Right lobe of liver (tissue), 4 donors: ENCODE measurements around the gene CKM.

Experiments used
- POLR2A ChIP-seq: fragments of 450-650 bp; IDR thresholded peaks from one replicate; pipeline ENCODE4 v1.6.1; 2017; ENCODE audit warnings: antibody characterized with exemption, mild to moderate bottlenecking
- TF ChIP-seq, protein P1 (sequence below), 4 donors: fragments of 200-600 bp in 3 of 4; fragments of 450-650 bp in 1 of 4; IDR thresholded peaks; one replicate each; pipeline versions ENCODE4 v1.5.1 to v1.8.0; 2016 to 2022; ENCODE audit warnings: antibody characterized with exemption in 4 of 4, mild to moderate bottlenecking in 2 of 4
- donor health status: DM: no; HTN: no; CAD: no.
- donor health status: DM: no; HTN: no; CAD: no.
- donor health status: DM: no; HTN: yes; CAD: no.

DNA sequence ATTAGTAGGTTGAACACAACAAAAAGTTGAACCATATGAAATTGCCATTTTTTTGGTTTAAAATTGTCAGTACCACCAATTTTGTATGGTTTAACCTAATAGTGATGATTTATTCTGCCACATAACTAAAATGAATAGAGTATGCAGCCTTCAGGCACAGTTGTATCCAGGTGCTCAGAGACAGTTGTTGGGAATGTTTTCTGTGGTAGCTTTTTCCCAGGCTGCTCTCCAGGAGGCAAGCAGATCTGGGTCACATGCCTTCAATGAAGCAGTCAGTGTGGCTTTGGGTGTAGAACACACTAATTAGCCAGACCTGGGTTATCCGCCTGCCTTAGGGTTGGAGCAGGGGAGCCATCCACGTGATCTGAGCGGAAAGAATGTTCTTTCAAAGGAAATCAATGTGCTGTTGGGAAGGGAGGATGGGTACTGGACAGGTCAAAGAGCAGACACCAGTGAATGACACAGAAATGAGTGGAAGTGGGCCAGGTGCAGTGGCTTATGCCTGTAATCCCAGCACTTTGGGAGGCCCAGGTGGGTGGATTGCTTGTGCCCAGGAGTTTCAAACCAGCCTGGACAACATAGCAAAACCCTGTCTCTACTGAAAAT, 43.0 kb downstream of the CKM start:
- TF ChIP-seq POLR2A: peak; percentile 52
- TF ChIP-seq, protein P1, sequence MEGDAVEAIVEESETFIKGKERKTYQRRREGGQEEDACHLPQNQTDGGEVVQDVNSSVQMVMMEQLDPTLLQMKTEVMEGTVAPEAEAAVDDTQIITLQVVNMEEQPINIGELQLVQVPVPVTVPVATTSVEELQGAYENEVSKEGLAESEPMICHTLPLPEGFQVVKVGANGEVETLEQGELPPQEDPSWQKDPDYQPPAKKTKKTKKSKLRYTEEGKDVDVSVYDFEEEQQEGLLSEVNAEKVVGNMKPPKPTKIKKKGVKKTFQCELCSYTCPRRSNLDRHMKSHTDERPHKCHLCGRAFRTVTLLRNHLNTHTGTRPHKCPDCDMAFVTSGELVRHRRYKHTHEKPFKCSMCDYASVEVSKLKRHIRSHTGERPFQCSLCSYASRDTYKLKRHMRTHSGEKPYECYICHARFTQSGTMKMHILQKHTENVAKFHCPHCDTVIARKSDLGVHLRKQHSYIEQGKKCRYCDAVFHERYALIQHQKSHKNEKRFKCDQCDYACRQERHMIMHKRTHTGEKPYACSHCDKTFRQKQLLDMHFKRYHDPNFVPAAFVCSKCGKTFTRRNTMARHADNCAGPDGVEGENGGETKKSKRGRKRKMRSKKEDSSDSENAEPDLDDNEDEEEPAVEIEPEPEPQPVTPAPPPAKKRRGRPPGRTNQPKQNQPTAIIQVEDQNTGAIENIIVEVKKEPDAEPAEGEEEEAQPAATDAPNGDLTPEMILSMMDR (IDR thresholded peaks at IDR 0.05): no peak
